ENCODE results near the gene FRMD4B. TPM values are rescaled to one million over a fixed set of nuclear protein-coding genes. Genes with fewer than 3 reads are reported as not detected.

Gene FRMD4B
- 0.40 TPM for polyA plus RNA-seq (2013, experiment 1 of 2; ENCODE audit: insufficient read length)
- 0.79 TPM for polyA plus RNA-seq (2013, experiment 2 of 2; ENCODE audit: insufficient read length)

DNA sequence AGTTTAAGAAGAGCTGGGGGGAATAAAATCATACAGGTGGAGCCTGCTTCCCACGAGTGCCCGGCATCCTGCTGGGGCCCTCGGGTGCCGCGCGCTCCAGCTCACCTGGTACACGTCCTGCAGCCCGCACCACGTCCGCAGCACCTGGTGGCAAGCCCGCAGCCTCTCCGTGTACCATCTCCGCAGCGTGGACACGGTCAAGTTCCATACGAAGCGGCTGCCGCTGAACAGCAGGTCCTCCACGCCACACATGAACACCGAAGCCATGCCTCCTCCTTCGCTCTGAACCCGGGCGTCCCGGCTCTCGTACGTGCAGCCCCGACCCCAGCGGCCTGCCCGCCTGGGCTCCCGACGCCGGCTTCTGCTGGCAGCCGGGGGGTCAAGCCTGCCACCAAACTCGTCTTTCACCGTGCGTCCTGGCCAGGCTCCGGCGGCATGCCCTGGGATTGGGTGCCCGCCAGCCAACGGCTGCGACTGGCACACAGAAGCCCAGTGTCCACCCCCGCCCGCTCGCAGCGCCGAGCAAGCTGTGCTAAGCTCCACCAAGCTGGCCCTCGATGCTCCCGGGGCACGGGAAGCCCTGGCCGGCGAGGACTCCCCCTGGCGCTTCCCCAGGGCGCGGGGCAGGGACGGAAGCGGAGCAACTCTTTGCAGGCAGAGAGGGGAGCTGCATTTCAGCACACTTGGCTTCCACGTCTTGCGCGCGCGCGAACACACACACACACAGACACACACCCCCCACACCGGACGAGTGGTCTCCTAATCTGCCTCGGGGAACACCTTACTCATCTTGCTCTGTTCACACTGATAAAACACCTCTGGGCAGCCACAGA is at the start of gene FRMD4B:
Gene FRMD4B, minus strand, starts transcription at position 366 of the 833 bp plus-strand sequence. Its CDS starts 99 bp downstream, at position 267.
- DNase-seq = peak; percentile 47

DNA sequence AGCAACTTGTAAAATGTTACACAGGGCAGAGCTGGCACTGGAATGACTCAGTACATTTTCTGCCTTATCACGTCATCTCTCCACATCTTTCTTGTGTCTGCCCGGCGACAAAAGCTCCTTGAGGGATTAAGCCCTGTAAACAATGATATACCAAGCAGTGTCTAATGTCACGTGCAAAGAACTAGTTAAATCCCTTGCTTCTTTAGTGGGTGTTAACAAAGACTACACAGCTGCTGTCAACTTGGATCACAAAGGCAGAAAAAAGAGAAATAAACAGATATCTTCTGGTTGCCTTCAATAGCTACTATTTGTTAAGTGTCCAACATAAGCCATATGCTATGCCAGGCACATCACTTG is 48.1 kb upstream of the FRMD4B start:
- DNase-seq = peak; percentile 33

DNA sequence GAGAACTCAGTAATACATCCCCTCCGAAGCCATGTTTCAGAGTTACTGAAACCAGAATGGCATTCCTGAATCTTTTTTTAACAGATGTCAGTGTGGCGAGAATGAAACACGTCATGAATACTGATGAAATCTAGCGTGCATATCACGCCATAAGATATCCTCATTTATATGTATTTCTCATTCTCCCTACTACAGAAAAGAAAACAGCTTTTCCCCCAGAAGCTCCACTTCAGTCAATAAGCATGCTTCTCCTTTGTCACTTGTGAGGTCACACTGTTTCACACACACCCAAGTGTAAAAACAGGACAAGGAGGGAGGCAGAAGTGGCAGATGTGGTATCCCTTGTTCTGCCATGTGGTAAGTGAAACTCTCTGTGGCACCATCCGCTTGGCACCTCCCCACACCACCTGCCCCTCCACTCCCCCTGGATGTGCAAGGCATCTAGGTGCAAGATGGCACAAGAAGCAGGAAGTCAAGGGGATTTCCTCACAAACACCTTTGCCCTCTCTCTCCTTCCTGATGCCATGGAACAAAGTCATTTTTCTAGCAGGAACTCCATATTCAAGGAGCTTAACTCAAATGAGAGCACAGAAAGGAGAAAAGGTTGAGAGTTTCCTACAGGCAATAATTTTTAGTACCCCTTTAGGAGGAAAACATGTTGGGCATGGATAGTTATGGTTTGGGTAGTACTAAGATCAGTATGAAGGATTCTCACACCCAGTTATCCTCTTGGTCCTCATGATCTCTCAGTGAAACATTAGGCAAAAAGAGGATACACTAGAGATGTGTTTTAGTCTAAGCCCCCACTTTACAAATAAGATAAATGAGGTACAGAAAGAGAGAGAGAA is 47.5 kb upstream of the FRMD4B start:
- peak; percentile 58 for DNase-seq

DNA sequence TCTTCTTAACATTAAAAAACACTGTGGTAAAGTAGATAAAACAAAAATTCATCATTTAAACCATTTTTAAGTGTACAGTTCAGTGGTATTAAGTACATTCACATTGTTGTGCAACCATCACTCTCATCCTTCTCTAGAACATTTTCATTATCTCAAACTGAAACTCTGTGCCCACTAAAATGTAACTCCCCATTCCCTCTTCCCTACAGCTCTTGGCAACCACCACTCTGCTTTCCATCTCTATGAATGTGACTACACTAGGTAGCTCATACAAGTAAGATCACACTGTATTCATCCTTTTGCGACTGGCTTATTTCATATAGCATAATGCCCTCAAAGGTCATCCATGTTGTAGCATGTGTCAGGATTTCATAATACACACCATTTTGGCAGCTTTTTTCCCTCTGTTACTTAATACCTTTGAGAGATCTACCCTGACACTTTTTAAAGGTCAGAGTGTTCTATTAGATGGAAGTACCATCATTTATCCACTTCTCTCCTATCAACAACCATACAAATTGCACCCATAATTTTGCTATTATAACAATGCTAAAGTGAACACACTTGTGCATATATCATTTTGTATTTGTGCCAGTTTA is 42.9 kb upstream of the FRMD4B start:
- no peak for DNase-seq

DNA sequence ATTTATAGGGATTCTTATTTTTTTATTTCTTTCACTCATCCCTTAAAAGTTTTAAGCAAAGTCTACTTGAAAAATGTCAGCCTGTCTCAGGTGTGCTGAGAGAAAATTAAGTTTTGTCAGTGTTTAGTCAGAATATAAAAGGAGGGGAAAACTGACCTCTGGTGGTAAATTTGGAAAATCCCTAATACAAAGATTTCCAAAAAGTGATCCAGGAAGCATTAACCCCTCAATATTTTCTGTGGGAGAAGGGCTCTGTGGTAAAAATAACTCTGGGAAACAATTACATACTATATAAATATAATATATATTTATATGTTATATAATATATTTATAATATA is 41.0 kb upstream of the FRMD4B start:
- DNase-seq = no peak

DNA sequence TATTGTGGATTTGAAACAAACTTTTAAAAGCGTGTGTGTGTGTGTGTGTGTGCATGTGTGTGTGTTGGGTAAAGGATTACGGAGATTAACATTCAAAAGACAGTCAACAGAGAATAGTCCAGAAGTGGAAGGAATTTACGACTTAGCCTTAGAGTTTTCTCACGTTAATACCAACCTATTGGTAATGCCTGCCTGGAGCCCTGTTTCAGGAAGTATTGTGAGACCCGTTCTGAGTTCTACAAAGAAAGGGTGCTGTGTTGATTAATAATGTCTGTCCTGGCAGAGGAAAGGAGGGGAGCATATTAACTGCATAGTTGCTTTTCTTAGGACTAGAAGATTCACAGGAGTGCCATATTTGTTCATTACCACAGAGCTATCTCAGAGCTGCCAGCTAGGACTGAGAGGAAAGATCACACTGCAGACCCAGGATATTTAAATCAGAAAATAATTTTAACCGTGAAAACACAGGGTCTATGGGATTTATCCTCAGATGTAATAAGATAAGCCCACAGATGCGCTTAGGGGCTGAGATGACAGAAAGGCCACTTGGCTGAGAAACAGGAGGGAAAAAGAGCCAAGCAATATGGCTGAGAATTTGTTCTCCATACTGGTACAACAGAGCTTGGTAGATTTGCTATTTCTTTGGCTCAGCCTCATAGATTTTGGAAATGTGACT is 40.5 kb upstream of the FRMD4B start:
- no peak for DNase-seq

DNA sequence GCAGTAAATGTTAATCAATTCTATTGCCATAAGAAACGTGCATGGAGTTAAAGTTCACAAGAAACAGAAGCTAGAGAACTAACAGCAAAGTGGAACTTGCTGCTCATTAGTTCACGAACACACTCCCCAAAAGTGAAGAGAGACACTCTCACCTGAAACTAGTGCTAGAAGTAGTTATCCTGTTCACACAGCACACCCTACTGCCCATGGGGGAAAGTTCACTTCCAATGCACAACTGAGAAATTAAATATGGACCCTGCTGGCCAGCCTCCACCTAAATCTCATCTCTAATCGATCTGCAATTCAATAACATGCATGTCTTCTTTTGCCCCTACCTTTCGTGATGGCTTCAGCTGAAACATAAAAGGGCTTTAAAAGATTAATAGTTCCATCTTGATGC is 39.4 kb upstream of the FRMD4B start:
- peak; percentile 40 for DNase-seq

DNA sequence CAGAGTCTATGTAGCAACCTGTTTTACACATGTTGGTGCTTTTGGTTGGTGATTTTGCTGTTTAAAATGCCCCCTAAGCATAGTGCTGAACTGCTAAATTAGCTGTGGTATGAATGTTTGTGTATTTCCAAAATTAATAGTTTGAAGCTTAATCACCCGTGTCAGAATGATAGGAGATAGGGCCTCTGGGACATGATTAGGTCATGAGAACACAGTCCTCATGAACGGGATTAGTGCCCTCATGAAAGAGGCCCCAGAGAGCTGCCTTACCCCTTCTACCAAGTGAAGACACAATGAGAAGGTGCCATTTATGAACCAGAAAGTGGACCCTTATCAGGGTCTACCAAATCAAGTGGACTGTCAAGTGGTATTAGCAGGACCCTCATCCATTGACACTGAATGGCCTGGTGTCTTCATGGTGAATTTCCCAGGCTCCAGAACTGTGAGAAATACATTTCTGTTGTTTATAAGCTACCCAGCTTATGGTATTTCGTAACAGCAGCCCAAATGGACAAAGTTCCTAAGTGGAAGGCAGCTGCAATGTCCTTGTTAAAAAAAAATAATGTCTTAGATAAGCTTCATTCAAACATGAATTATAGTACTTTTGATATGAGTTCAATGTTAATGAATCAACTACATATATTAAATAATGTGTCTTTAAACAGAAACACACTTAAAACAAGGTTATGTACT is 37.7 kb upstream of the FRMD4B start:
- DNase-seq = no peak

DNA sequence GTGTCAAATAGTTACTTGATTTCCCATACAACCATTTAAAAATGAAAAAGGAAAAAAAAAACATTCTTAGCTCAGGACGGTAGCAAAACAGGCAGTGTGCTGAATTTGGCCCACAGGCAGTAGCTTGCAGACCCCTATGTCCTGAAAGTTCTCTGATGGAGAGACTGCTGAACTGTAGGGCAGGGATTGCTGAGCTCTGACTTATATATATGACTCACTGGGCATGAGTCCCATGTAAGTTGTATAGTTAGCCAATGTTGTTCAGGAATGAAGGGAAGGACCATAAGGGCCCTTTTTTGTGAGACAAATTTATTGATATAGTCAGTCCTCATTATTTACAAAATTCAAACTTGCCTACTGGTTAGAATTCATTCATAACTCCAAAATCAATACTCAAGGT is 36.9 kb upstream of the FRMD4B start:
- DNase-seq = peak; percentile 84

DNA sequence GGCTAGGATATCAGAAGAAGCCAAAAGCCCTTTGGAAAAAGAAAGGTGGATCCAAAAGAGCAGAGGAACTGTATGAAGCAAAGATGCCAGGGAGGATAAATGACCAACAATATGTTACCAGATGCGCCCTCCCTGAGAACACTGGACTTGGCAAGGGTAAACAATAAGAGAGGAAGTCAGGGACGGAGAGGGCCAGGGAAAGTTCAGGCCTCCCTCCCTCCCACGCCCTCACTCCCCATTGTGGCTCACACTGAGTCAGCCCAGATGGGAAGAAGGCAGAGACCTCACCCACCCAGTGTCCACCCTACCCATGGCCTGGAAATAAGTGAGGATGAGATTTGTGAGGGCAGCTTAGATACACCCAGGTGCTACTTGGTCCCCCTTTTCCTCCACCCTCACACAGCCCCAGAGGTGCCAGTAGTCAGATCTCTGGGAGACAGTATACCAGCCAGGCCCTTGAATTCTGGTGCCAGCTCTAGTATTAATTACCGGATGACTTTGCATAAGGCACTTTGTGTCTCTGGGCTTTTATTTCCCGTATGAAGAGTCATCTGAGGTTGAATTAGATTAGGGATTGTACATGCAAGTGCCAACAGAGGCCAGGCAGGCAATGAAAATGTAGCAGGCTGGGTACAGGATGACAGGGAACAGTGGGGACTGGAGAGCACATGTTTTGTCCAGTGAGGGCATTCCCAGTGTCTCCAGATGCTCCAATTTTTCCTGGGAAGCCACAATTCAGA is 35.1 kb upstream of the FRMD4B start:
- DNase-seq = no peak

DNA sequence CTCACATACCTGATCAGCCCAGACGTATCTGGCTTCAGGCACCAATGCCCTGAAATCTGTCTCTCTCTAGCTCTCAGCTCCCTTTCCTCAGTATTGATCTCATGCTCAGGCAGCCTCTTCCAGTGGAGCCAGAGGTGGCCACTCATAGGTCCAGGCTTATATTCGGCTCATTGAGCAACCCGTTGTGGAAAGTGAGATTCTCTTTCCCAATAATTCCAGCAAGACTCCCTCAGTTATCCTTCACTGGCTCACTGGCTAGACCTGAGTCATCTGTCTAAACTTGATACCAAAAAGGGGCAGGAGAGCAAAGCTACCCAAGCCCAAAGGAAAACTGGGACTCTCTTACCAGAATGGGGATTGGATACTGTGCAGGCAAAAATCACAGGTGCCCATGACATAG is 33.4 kb upstream of the FRMD4B start:
- no peak for DNase-seq

DNA sequence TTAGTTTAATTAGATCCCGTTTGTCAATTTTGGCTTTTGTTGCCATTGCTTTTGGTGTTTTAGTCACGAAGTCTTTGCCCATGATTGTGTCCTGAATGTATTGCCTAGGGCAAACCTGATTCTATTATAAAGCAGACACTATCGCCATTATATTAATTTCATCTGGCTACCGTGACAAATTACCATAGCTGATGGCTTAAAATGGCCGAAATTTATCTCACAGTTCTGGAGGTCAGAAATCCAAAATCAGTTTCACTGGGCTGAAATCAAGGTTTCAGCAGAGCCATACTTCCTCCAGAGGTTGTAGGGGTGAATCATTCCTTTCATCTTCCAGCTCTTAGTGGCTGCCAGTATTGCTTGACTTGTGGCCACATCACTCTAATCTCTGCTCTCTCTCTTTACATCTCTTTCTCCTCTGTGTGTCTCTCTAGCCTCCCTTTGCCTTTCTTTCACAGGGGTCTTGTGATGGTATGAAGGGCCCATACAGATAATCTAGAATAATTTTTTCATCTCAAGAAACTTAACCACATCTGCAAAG is 31.7 kb upstream of the FRMD4B start:
- no peak for DNase-seq

DNA sequence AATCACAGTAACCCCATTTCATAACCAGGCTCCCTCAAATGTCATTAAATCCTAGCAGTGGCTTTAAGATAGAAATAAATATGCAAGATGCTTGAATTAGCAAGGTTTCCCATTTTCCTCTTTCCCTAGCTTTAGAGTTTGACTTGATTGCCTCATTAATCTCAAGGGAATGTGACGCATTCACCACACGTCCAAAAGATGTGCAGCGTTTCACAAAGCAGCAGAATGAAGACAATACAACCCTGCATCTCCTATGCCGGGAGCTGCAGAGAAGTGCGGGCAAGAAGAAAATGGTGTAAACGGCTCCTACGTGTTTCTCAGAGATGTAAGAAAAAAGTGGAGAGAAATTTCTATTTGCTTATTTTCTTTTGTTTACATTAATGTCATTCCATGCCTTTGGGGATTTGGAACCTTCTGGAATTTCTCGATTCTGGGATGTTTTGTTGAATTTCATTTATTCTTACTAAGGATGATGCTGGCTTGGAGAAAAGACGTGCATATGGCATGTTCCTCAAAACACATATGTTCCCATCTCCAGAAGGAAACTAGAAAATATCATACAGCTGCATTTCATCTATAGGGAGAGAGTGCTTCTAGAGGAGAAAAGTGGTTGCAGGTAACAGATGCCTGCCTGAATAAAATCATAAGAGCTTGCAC is 27.8 kb upstream of the FRMD4B start:
- DNase-seq = peak; percentile 28

DNA sequence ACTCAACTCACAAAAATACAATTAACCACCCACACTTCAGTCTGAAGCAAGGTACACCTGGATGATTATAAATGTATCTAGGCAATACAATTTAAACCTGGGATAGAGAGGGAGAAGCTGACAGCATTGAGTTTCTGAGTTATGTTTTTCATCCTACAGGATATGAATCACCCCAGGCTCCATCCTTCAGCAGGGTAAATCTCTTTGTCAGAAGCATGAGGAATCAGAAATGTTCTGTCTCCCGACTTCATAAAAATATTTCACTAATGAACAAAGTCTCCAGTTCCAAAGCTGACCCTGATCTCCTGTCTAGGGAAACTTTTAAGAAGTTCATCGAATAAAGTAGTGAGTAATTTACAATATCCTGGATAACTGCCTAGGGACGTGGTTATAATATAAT is 25.5 kb upstream of the FRMD4B start:
- peak; percentile 73 for DNase-seq

DNA sequence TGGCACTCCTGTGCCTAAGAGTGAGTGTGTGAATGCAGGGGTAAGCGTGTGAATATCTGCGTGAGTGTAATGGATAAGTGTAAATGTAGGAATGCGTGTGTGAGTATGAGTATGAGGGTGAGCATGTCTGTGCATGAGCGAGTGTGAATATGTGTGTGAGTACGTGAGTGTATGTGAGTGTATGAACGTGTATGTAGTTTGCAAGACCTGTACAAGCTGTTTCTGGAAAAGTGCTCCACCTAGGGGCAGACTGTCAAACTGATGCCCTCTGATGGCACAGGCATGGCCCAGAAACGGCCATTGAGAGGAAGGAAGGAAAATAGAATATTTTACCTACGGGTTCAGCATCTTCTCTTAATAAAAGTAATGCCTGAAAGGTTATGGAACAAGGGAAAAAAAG is 24.4 kb upstream of the FRMD4B start:
- peak; percentile 70 for DNase-seq

DNA sequence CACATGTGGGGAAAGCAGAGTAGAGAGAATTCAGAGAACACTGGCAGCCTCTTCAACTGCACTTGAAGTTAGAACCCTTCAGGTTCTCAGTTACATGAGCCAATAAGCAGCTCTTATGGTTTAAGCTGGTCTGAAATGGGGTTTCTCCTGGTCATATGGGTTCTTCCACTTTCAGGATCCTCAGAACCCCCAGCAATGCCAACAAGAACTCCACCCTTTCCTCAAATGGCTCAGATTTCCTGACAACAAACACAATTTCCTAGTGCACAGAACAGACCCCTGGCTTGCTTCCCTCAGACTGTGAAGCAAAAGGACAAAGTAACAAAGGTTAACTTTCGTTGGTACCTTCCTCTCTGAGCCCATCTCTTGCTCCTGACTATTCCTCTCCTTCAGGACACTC is 23.9 kb upstream of the FRMD4B start:
- no peak for DNase-seq

DNA sequence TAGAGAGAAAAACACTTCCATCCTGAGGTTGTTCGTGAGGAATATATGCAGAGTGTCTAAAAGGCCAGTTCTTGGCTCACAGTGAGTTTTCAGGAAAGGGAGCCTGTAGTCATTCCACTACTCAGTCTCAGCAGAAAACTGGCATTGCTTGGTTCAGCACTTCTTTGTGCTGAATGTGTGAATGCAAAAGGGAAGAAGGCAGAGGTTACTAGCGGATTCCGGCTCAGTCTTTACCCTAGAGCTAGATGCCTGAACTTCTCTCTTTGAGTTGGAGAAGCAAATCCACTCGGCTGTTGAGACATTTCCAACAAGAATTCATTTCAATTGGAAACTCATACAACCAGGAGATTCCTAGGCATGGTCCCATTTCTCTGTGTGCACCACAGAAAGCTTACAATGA is 23.1 kb upstream of the FRMD4B start:
- no peak for DNase-seq

DNA sequence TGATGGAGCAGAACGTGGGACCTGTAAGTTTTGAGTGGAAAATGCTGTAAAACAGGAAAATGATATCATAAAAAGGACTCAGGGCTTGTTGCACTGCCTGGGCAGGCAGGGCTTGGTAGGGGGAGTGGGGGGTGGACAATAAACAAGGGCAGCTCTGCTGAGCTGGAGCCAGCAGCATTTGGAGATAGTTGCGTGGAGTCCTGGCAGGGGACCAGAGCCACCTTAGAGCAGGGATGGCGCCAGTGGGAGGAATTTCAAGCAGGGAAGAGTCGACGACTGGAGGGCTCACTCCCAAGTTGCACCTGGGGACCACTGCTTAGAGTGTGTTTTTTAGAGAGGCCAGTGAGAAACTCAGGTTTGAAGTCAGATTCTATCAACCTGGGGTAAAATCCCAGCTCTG is 22.7 kb upstream of the FRMD4B start:
- DNase-seq = no peak

DNA sequence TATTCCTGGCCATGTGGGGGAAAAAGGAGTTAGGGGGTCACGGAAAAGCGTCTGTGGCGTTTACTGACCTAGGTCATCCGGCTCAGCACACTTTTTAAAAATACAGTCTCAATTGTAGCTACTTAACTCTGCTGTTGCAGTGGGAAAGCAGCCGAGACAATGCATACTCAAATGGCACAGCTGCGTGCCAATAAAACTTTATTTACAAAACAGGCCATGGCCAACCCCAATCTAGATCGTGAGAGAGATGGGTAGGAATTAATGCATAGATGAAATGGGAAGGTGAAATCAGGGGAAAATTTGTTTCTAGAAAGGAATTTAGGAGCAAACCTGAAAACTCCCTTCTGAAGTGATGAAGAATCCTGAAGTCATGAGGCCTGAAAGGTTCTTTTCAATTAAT is 22.0 kb upstream of the FRMD4B start:
- DNase-seq = no peak

DNA sequence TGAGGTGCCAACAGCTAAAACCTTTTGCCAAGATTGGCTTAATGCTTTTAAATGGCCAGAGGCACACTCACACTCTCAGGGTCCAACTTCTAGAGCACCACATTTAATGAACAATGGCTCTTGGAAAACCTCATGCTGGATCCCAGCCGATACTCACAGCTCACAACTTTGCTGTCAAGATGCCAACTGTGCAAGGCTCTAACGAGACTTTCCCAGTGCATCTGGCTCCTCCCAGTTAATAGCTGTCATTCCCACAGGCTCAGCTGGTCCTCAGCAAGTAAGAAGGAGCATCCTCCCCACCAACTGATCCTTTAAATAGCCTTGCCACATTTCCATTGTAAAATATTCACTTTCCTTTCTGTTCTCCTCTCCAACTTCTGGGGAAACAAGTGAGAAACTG is 20.3 kb upstream of the FRMD4B start:
- DNase-seq = peak; percentile 60

DNA sequence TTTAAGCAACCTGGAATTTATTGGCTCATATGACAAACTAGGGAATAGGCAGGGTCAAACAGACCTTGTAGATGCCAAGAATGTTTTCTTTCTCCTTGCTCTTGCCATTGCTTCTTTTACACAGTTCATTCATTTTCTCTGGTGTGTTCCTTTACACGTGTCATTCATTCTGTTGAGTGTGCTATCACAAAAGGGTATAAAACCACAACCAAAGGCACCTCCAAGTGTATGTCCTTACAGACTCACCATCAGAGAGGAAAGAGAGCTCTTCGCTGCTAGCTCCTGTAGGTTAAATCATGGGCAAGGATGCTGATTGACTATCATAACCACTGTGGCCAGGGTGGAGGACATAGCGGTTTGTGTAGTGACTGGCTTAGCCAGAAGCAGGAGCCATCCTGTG is 19.2 kb upstream of the FRMD4B start:
- no peak for DNase-seq
